B cell (primary cell): Measurements from ENCODE around the gene OR51A4. TPM values are rescaled to one million over a fixed set of nuclear protein-coding genes. Genes with fewer than 3 reads are reported as not detected.

Experiments
- ATAC-seq: fragments of 200-7000 bp; cut with Tn5 transposase; one replicate; pipeline ENCODE4 v1.10.0; 2021; ENCODE audit warnings: low read depth, mild to moderate bottlenecking, moderate number of reproducible peaks, moderate library complexity
- CTCF ChIA-PET: fragments of 350-600 bp; sonication (Branson Sonifier 250); formaldehyde crosslinking; loops from one replicate; lab custom pipeline; 2021; ENCODE audit warnings: antibody characterized with exemption, inconsistent platforms; lab: Charles Lee
- POLR2A ChIA-PET: fragments of 350-600 bp; sonication (Branson Sonifier 250); formaldehyde crosslinking; loops from one replicate; lab custom pipeline; 2021; ENCODE audit warnings: antibody characterized with exemption; lab: Charles Lee
- DNase-seq: peaks from one replicate; pipeline ENCODE4 v3.0.0; 2013
- H2AFZ ChIP-seq: 2 replicates; pipeline ENCODE4 v1.6.1; 2012; ENCODE audit warnings: mild to moderate bottlenecking, low read depth, low read length; ENCODE audit not compliant: insufficient read depth, poor library complexity, severe bottlenecking
- H3K27ac ChIP-seq, 2 donors: 1 replicate in 1 of 2; 2 replicates in 1 of 2; pipeline ENCODE4 v1.5.1; 2012 to 2013; ENCODE audit warnings: low read length in 2 of 2, mild to moderate bottlenecking in 2 of 2, moderate library complexity in 1 of 2
- H3K27me3 ChIP-seq, 4 experiments: fragments of 200-600 bp in 1 of 4; sonication (generic) in 1 of 4; replicated peaks in 1 of 4; 1 replicate in 2 of 4; 2 replicates in 2 of 4; pipeline versions ENCODE4 v1.6.1 to v1.7.0; 2013 to 2016; ENCODE audit warnings: low read length in 3 of 4, mild to moderate bottlenecking in 2 of 4, mixed read lengths in 1 of 4, moderate library complexity in 1 of 4; ENCODE audit not compliant: insufficient read depth in 4 of 4, control insufficient read depth in 3 of 4; ENCODE audit errors: control extremely low read depth in 1 of 4
- H3K36me3 ChIP-seq, 2 experiments: replicated peaks in 1 of 2; 1 replicate in 1 of 2; 2 replicates in 1 of 2; pipeline versions ENCODE4 v1.6.1 to v1.7.1; 2013; ENCODE audit warnings: low read length in 1 of 2; ENCODE audit not compliant: insufficient read depth in 2 of 2, control insufficient read depth in 1 of 2; ENCODE audit errors: control extremely low read depth in 1 of 2, extremely low read depth in 1 of 2
- H3K4me1 ChIP-seq, 2 donors: fragments of 200-600 bp in 1 of 2; sonication (generic) in 1 of 2; 1 replicate in 1 of 2; 2 replicates in 1 of 2; pipeline versions ENCODE4 v1.5.1 to v1.6.1; 2013 to 2017; ENCODE audit warnings: low read length in 2 of 2; ENCODE audit not compliant: control insufficient read depth in 2 of 2, insufficient read depth in 2 of 2
- H3K4me2 ChIP-seq: replicated peaks from 2 replicates; pipeline ENCODE3; 2012; ENCODE audit warnings: mild to moderate bottlenecking, low read depth, low read length; ENCODE audit not compliant: poor library complexity, severe bottlenecking
- H3K4me3 ChIP-seq, 5 experiments: fragments of 200-600 bp in 1 of 5; sonication (generic) in 1 of 5; 1 replicate in 3 of 5; 2 replicates in 2 of 5; pipeline versions ENCODE4 v1.5.1 to v1.7.0; 2011 to 2016; ENCODE audit warnings: low read length in 4 of 5, mild to moderate bottlenecking in 4 of 5, low read depth in 2 of 5, control low read depth in 1 of 5, moderate library complexity in 1 of 5; ENCODE audit not compliant: insufficient read depth in 1 of 5; ENCODE audit errors: control extremely low read depth in 1 of 5, extremely low read depth in 1 of 5
- H3K79me2 ChIP-seq: fragments of 200-600 bp; sonication (generic); one replicate; pipeline ENCODE4 v1.6.0; 2016; ENCODE audit warnings: low read length; ENCODE audit not compliant: control insufficient read depth, insufficient read depth
- H3K9ac ChIP-seq: fragments of 200-600 bp; sonication (generic); 2 replicates; pipeline ENCODE4 v1.6.1; 2017; ENCODE audit warnings: mild to moderate bottlenecking, low read length, moderate library complexity
- H3K9me3 ChIP-seq, 3 donors: one replicate each; pipeline versions ENCODE4 v1.6.1 to v1.7.1; 2013; ENCODE audit warnings: low read length in 2 of 3; ENCODE audit not compliant: control insufficient read depth in 2 of 3, insufficient read depth in 1 of 3; ENCODE audit errors: control extremely low read depth in 1 of 3
- H4K20me1 ChIP-seq: 2 replicates; pipeline ENCODE4 v1.6.0; 2012; ENCODE audit warnings: mild to moderate bottlenecking, low read length; ENCODE audit not compliant: insufficient read depth, control insufficient read depth, poor library complexity, severe bottlenecking
- H3K27ac Mint-ChIP-seq: one replicate; pipeline ENCODE4 v1.8.0; 2021; ENCODE audit warnings: mixed read lengths
- H3K27me3 Mint-ChIP-seq: one replicate; pipeline ENCODE4 v1.8.0; 2021; ENCODE audit warnings: mixed read lengths
- H3K4me1 Mint-ChIP-seq: one replicate; pipeline ENCODE4 v1.8.0; 2021; ENCODE audit warnings: mixed read lengths
- H3K4me3 Mint-ChIP-seq: one replicate; pipeline ENCODE4 v1.8.0; 2021; ENCODE audit warnings: mixed read lengths
- H3K9me3 Mint-ChIP-seq: one replicate; pipeline ENCODE4 v1.8.0; 2022; ENCODE audit warnings: mixed read lengths; ENCODE audit not compliant: insufficient read depth
- EZH2 ChIP-seq: IDR thresholded peaks from 2 replicates; pipeline ENCODE4 v1.6.1; 2012; ENCODE audit warnings: borderline replicate concordance, low read depth, mild to moderate bottlenecking, moderate library complexity, low read length; ENCODE audit not compliant: insufficient read depth, poor library complexity, severe bottlenecking
- WGBS: methylation state at CpG from one replicate; pipeline ENCODE4 v1.1.5; 2013; ENCODE audit warnings: missing lambda C conversion rate; ENCODE audit not compliant: insufficient coverage; 5-methylcytosine and 5-hydroxymethylcytosine counted together
- intact Hi-C: fragments of 100-400 bp; cut with micrococcal nuclease; formaldehyde crosslinking; loops from one replicate; pipeline ENCODE4 v1.10.0; 2022
- polyA plus RNA-seq: library from polyadenylated mRNA; depleted of rRNA; stranded (reverse); fragments of >200 nt; gene quantifications from 2 replicates; pipeline ENCODE4 v1.2.3, GENCODE V29; 2012
- total RNA-seq, 2 donors: library from RNA; stranded (reverse); fragments of 120-200 nt in 1 of 2; gene quantifications; 1 replicate in 1 of 2; 2 replicates in 1 of 2; pipeline versions ENCODE4 v1.2.3 to v1.2.4, GENCODE V29; 2013 to 2022
- TF ChIP-seq, protein P1 (sequence below): fragments of 200-600 bp; IDR thresholded peaks from one replicate; pipeline ENCODE4 v1.8.0; 2022; ENCODE audit warnings: antibody characterized with exemption, mild to moderate bottlenecking

OR51A4 gene
- total and polyA plus RNA-seq, 2 donors (not counting 1 experiment from before 2014, with no cell fraction given), result not detected

- intact Hi-C loops, result no loop called here
- Mint-ChIP-seq H3K9me3 (peaks cover 3% of the 10 kb centered on the region), H3K4me3 (no peak overlapping the region), H3K27ac (no peak overlapping the region), H3K27me3 (no peaks in the 10 kb centered on the region), H3K4me1 (no peaks in the 10 kb centered on the region)
- CTCF ChIA-PET, result no interaction called here
- H3K9me3 ChIP-seq, result no peaks in the 10 kb centered on the region
- H3K27me3 ChIP-seq, result no peaks in the 10 kb centered on the region
- DNase-seq (no peak), ATAC-seq (no peak)
- no peak overlapping the region for H2AFZ ChIP-seq
- H3K27ac ChIP-seq, result no peak overlapping the region
- H3K4me2 ChIP-seq, result no peak overlapping the region
- H3K79me2 ChIP-seq, result no peaks in the 10 kb centered on the region
- no peak overlapping the region for H3K9ac ChIP-seq
- 100% methylated on average over 2 of the region's 4 CpGs for WGBS
- no peak overlapping the region for H3K4me3 ChIP-seq
- H3K4me1 ChIP-seq, result no peaks in the 10 kb centered on the region
- TF ChIP-seq EZH2, result no peak
- TF ChIP-seq, protein P1, sequence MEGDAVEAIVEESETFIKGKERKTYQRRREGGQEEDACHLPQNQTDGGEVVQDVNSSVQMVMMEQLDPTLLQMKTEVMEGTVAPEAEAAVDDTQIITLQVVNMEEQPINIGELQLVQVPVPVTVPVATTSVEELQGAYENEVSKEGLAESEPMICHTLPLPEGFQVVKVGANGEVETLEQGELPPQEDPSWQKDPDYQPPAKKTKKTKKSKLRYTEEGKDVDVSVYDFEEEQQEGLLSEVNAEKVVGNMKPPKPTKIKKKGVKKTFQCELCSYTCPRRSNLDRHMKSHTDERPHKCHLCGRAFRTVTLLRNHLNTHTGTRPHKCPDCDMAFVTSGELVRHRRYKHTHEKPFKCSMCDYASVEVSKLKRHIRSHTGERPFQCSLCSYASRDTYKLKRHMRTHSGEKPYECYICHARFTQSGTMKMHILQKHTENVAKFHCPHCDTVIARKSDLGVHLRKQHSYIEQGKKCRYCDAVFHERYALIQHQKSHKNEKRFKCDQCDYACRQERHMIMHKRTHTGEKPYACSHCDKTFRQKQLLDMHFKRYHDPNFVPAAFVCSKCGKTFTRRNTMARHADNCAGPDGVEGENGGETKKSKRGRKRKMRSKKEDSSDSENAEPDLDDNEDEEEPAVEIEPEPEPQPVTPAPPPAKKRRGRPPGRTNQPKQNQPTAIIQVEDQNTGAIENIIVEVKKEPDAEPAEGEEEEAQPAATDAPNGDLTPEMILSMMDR, result no peak
- no peaks in the 10 kb centered on the region for H4K20me1 ChIP-seq
- POLR2A ChIA-PET, result no interaction called here
- no peaks in the 10 kb centered on the region for H3K36me3 ChIP-seq
Measured at GRCh38 chr11:4932751-4933150, 14.7 kb downstream of the OR51A4 start.

GRCh38 chr11:4926608-4927007 lies 20.8 kb downstream of the OR51A4 start:
- H3K27me3 ChIP-seq, result no peaks in the 10 kb centered on the region
- H3K9me3 ChIP-seq, result no peaks in the 10 kb centered on the region
- intact Hi-C loops, result no loop called here
- ATAC-seq (no peak), DNase-seq (no peak)
- Mint-ChIP-seq H3K9me3 (no peaks in the 10 kb centered on the region), H3K4me3 (no peak overlapping the region), H3K4me1 (no peaks in the 10 kb centered on the region), H3K27me3 (no peaks in the 10 kb centered on the region), H3K27ac (no peak overlapping the region)
- POLR2A ChIA-PET, result no interaction called here
- no peaks in the 10 kb centered on the region for H3K79me2 ChIP-seq
- no peak overlapping the region for H3K27ac ChIP-seq
- H3K9ac ChIP-seq, result no peak overlapping the region
- H4K20me1 ChIP-seq, result no peaks in the 10 kb centered on the region
- no peak overlapping the region for H3K4me2 ChIP-seq
- CTCF ChIA-PET, result no interaction called here
- H3K4me3 ChIP-seq, result no peak overlapping the region
- TF ChIP-seq EZH2, result no peak
- TF ChIP-seq, protein P1, result no peak
- H3K36me3 ChIP-seq, result no peaks in the 10 kb centered on the region
- H3K4me1 ChIP-seq, result no peaks in the 10 kb centered on the region
- no peak overlapping the region for H2AFZ ChIP-seq
